Prostate gland (tissue), 2 donors: ENCODE data around the gene TARBP1.

ENCODE experiments used
- POLR2A ChIP-seq: fragments of 450-650 bp; IDR thresholded peaks from one replicate; pipeline ENCODE4 v1.6.1; 2016; ENCODE audit warnings: antibody characterized with exemption, mild to moderate bottlenecking
- TF ChIP-seq, protein P1 (sequence below), 4 experiments: fragments of 200-600 bp in 2 of 4; fragments of 450-650 bp in 2 of 4; sonication (generic) in 2 of 4; IDR thresholded peaks; 1 replicate in 3 of 4; 2 replicates in 1 of 4; pipeline ENCODE4 v1.5.1; 2016 to 2019; ENCODE audit warnings: antibody characterized with exemption in 4 of 4, mild to moderate bottlenecking in 2 of 4, moderate library complexity in 2 of 4

DNA sequence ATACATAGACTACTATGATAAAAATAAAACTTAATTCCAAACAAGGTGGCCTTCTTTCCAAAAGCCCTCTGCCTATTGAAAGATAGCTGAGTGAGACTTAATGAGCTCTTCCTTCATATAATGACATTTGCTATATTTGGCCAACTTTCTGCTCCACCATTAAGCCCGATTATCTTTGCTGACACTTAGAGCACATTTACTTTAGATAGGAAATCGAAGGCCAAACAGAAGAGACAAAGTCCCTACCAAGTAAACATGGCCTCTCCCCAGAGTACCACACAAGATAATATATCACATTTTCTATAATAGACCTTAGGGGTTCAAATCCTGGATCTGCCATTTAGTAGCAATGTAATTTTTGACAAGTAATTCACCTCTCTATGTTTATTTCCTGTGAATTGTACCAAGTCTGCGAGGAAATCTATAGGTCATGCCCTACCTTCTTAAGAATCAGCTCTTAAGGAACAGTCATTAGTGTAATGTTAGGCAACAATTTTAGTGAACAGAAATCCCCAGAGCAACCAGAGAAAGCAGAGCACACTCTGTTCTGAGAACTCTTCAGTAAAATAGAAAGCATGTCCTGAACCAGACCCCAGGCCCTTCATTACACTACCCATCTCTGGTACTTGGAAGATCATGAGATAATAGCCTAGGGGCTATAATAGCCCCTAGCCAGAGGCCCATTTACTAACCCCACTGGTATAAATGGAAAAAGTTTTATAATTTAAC lies 123.0 kb downstream of the TARBP1 start:
- TF ChIP-seq, protein P1, sequence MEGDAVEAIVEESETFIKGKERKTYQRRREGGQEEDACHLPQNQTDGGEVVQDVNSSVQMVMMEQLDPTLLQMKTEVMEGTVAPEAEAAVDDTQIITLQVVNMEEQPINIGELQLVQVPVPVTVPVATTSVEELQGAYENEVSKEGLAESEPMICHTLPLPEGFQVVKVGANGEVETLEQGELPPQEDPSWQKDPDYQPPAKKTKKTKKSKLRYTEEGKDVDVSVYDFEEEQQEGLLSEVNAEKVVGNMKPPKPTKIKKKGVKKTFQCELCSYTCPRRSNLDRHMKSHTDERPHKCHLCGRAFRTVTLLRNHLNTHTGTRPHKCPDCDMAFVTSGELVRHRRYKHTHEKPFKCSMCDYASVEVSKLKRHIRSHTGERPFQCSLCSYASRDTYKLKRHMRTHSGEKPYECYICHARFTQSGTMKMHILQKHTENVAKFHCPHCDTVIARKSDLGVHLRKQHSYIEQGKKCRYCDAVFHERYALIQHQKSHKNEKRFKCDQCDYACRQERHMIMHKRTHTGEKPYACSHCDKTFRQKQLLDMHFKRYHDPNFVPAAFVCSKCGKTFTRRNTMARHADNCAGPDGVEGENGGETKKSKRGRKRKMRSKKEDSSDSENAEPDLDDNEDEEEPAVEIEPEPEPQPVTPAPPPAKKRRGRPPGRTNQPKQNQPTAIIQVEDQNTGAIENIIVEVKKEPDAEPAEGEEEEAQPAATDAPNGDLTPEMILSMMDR (IDR thresholded peaks at IDR 0.05): no peak
- no peak for TF ChIP-seq POLR2A
